Naive thymus-derived CD8-positive, alpha-beta T cell (primary cell): ENCODE data around the gene RYK. TPM values are rescaled to one million over a fixed set of nuclear protein-coding genes. Genes with fewer than 3 reads are reported as not detected.
"Not testable (repeated sequence)": the region's sequence is repeated elsewhere in the genome, so short reads cannot be mapped to it uniquely, and the experiment has no call there.

Experiments
- ATAC-seq, 2 donors: fragments of 150-1000 bp; cut with Tn5 transposase in 1 of 2; sonication (Bioruptor Pico), chemical (Tn5 transposase) in 1 of 2; 1 replicate in 1 of 2; 2 replicates in 1 of 2; pipeline ENCODE4 v1.10.0; 2021; ENCODE audit warnings: mild to moderate bottlenecking in 2 of 2, moderate library complexity in 2 of 2
- POLR2A ChIA-PET: fragments of 350-600 bp; sonication (Branson Sonifier 250); formaldehyde crosslinking; loops from one replicate; lab custom pipeline; 2021; ENCODE audit warnings: antibody characterized with exemption; lab: Charles Lee
- DNase-seq, 10 donors: peaks; one replicate each; pipeline versions ENCODE4 v3.0.0 to v3.0.0-alpha.2; 2020 to 2022
- H3K27ac Mint-ChIP-seq, 10 donors: one replicate each; pipeline ENCODE4 v1.8.0; 2020 to 2022; ENCODE audit warnings: mild to moderate bottlenecking in 10 of 10, mixed read lengths in 10 of 10, moderate library complexity in 4 of 10, inconsistent platforms in 1 of 10
- H3K27me3 Mint-ChIP-seq, 5 donors: one replicate each; pipeline ENCODE4 v1.8.0; 2021 to 2022; ENCODE audit warnings: mixed read lengths in 5 of 5
- H3K36me3 Mint-ChIP-seq, 3 donors: one replicate each; pipeline ENCODE4 v1.8.0; 2020 to 2022; ENCODE audit warnings: mixed read lengths in 3 of 3, mild to moderate bottlenecking in 2 of 3, inconsistent platforms in 1 of 3
- H3K4me1 Mint-ChIP-seq, 4 donors: one replicate each; pipeline ENCODE4 v1.8.0; 2021 to 2022; ENCODE audit warnings: mixed read lengths in 4 of 4
- H3K4me3 Mint-ChIP-seq, 10 donors: one replicate each; pipeline ENCODE4 v1.8.0; 2020 to 2022; ENCODE audit warnings: mild to moderate bottlenecking in 10 of 10, mixed read lengths in 10 of 10, moderate library complexity in 6 of 10, inconsistent platforms in 1 of 10
- H3K9me3 Mint-ChIP-seq, 9 donors: one replicate each; pipeline ENCODE4 v1.8.0; 2020 to 2022; ENCODE audit warnings: mixed read lengths in 9 of 9, mild to moderate bottlenecking in 3 of 9, inconsistent platforms in 1 of 9, moderate library complexity in 1 of 9
- polyA plus RNA-seq, 3 donors: library from polyadenylated mRNA; unstranded; fragments of 300-500 nt; fragmentation: Illumina TruSeq; gene quantifications; one replicate each; pipeline ENCODE4 v1.2.3, GENCODE V29; 2021
- total RNA-seq, 8 experiments: library from RNA in 2 of 8; stranded (reverse) in 2 of 8; gene quantifications; one replicate each; pipeline ENCODE4 v1.2.3 and lab custom pipeline; 2021 to 2026

The RYK gene
- total and polyA plus RNA-seq, 5 experiments from 2014 or later: 6.3 to 59.2 (median 15.6) TPM

GRCh38 chr3:134281912-134282658 lies 31.4 kb upstream of the RYK start:
- Mint-ChIP-seq H3K27ac (no peak overlapping the region), H3K4me3 (no peak overlapping the region), H3K9me3 (peaks cover 0 to 3% (median 0%) of the 10 kb centered on the region in 9 donors), H3K27me3 (peaks cover 4 to 31% (median 10%) of the 10 kb centered on the region in 5 donors), H3K4me1 (no peaks in the 10 kb centered on the region), H3K36me3 (peaks cover 0 to 5% (median 0%) of the 10 kb centered on the region in 3 donors)
- DNase-seq: no peak
- POLR2A ChIA-PET: no interaction called here
- no peak for ATAC-seq

- peaks cover 0 to 3% (median 0%) of the 10 kb centered on the region in 9 donors for H3K9me3 Mint-ChIP-seq
- peaks cover 6 to 38% (median 16%) of the 10 kb centered on the region in 5 donors for H3K27me3 Mint-ChIP-seq
- peaks cover 0 to 5% (median 0%) of the 10 kb centered on the region in 3 donors for H3K36me3 Mint-ChIP-seq
- DNase-seq (no peak), ATAC-seq (no peak)
- no peaks in the 10 kb centered on the region for H3K4me1 Mint-ChIP-seq
- H3K27ac Mint-ChIP-seq: no peak overlapping the region
- POLR2A ChIA-PET: no interaction called here
- no peak overlapping the region for H3K4me3 Mint-ChIP-seq
Observed at GRCh38 chr3:134279466-134279865, 28.8 kb upstream of the RYK start.

DNA sequence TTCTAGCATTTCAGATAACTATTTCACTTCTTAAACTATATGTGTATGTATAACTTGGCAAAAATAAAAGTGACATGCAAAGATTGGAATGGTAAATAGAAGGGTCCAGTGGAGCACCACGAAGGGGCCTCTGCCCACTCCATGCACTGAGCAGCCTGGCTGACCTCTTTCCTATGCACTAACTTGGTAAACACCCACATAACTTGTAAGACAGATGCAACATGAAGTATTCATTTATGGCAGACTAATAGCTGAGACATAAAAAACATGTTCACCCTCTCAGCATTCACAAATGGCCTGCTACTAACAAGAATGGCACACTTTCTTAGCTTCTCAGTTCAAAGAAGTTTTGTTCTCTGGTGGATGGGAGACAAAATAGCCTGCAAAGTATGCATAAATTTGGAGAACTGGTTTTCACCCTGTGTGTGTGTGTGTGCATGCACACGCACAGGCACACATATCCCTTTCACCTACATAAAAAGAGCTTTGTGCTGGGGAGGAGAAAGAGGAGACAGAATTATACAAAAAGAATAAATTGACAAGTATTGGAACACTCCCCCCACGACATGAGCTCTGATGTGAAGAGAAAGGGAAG lies 26.5 kb upstream of the RYK start:
- no peak for ATAC-seq
- peaks cover 0 to 2% (median 0%) of the 10 kb centered on the region in 4 donors for H3K4me1 Mint-ChIP-seq
- H3K27me3 Mint-ChIP-seq: peaks cover 13 to 52% (median 25%) of the 10 kb centered on the region in 5 donors
- POLR2A ChIA-PET: no interaction called here
- peaks cover 0 to 5% (median 0%) of the 10 kb centered on the region in 3 donors for H3K36me3 Mint-ChIP-seq
- DNase-seq: no peak
- H3K9me3 Mint-ChIP-seq: peaks cover 0 to 7% (median 0%) of the 10 kb centered on the region in 9 donors
- H3K4me3 Mint-ChIP-seq: no peak overlapping the region
- no peak overlapping the region for H3K27ac Mint-ChIP-seq

- H3K4me1 Mint-ChIP-seq: peaks cover 0 to 2% (median 0%) of the 10 kb centered on the region in 4 donors
- H3K4me3 Mint-ChIP-seq: no peak overlapping the region
- H3K27ac Mint-ChIP-seq: no peak overlapping the region
- no peak for DNase-seq
- no peak for ATAC-seq
- H3K27me3 Mint-ChIP-seq: peaks cover 13 to 62% (median 24%) of the 10 kb centered on the region in 5 donors
- POLR2A ChIA-PET: no interaction called here
- peaks cover 0 to 3% (median 0%) of the 10 kb centered on the region in 9 donors for H3K9me3 Mint-ChIP-seq
- H3K36me3 Mint-ChIP-seq: no peaks in the 10 kb centered on the region
Observed at GRCh38 chr3:134276086-134276485, 25.4 kb upstream of the RYK start.

- ATAC-seq, H3K36me3 Mint-ChIP-seq, DNase-seq, POLR2A ChIA-PET, H3K4me1 Mint-ChIP-seq, H3K27ac Mint-ChIP-seq, H3K4me3 Mint-ChIP-seq, H3K9me3 Mint-ChIP-seq: not testable (repeated sequence)
- H3K27me3 Mint-ChIP-seq: peaks cover 13 to 56% (median 24%) of the 10 kb centered on the region in 5 donors
Observed at GRCh38 chr3:134275110-134275509, 24.5 kb upstream of the RYK start.

DNA sequence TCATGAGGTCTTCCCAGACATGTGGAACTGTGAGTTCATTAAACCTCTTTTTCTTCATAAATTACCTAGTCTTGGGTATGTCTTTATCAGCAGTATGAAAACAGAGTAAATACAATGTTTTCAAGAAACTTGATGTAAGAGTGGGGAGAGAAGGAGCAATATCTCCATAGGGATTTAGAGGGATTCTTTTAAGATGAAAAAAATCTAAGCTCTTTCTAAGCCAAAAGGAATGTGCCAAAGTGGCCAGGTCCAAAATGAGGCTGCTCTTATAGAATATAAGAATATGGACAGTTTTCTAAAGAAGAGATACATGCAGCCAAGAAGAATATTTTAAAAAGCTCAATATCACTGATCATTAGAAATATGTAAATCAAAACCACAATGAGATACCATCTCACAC lies 23.9 kb upstream of the RYK start:
- DNase-seq: no peak

DNA sequence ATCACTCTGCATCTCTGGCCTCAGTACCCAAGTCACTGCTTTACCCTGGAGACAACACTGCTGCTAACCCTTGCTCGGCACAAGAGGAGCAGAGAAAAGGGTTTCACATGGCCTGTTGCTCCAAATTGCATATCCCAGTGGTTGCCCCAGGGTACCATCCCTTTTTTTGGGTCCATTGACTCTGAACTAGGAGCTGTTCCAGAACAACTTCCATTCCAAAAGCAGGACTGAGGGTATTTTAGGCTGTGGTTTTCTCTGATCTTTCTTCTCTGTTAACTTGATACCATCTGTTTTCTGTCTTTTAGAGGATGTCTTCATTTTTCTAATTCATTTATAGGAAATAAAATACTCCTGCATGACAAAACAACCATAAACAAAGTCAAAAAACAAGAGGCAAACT lies 17.3 kb upstream of the RYK start:
- POLR2A ChIA-PET: no interaction called here
- Mint-ChIP-seq H3K27ac (no peak overlapping the region), H3K4me3 (no peak overlapping the region), H3K27me3 (peaks cover 5 to 37% (median 13%) of the 10 kb centered on the region in 5 donors), H3K9me3 (no peaks in the 10 kb centered on the region), H3K4me1 (peaks cover 0 to under 1% (median 0%) of the 10 kb centered on the region in 4 donors), H3K36me3 (no peaks in the 10 kb centered on the region)
- DNase-seq: no peak
- no peak for ATAC-seq

More for the DNA sequence above, 23.9 kb upstream of the RYK start:
- peaks cover 0 to 3% (median 0%) of the 10 kb centered on the region in 9 donors for H3K9me3 Mint-ChIP-seq
- ATAC-seq: no peak
- POLR2A ChIA-PET: interaction anchor here (0.7 kb wide), 1 partner anchor 40 kb away, joined by 3 read pairs; no protein-coding TSS in a partner anchor
- peaks cover 13 to 56% (median 24%) of the 10 kb centered on the region in 5 donors for H3K27me3 Mint-ChIP-seq
- H3K27ac Mint-ChIP-seq: no peak overlapping the region
- H3K4me3 Mint-ChIP-seq: no peak overlapping the region
- H3K36me3 Mint-ChIP-seq: no peaks in the 10 kb centered on the region
- peaks cover 0 to 2% (median 0%) of the 10 kb centered on the region in 4 donors for H3K4me1 Mint-ChIP-seq

- Mint-ChIP-seq H3K4me1 (peaks cover 5 to 17% (median 11%) of the 10 kb centered on the region in 4 donors), H3K4me3 (no peak overlapping the region), H3K36me3 (no peaks in the 10 kb centered on the region), H3K27me3 (peaks cover 0 to 22% (median 3%) of the 10 kb centered on the region in 5 donors), H3K9me3 (no peaks in the 10 kb centered on the region), H3K27ac (no peak overlapping the region)
- ATAC-seq (no peak), DNase-seq (no peak)
- POLR2A ChIA-PET: no interaction called here
Observed at GRCh38 chr3:134260987-134261386, 10.3 kb upstream of the RYK start.

DNA sequence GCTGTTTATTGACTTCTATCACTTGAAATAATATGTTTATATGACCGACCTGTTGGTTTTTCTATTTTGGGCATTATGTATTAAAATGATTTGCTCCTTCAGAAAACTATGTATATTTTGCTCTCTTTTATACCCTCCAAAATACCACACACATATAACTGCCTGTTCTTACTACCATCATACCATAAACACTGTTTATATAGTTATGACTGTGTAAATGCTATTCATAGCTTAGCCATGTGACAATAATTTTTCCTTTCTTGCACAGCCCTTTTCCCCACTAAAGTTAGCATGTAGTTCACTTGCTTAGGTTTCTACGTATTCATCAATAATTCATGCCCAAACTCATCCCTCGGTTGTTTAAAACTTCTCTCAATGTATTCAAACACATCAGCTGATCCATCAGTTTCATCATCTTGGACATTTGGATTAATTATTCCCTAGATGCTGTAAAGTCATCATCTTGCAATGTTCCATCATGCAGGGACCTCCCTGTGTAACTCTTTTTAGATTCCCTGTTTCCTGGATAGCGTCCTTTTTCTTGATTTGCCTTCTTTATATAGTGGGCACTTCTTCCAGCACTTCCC lies 8.2 kb upstream of the RYK start:
- no peak overlapping the region for H3K27ac Mint-ChIP-seq
- ATAC-seq: no peak
- peaks cover 0 to 16% (median 3%) of the 10 kb centered on the region in 5 donors for H3K27me3 Mint-ChIP-seq
- H3K9me3 Mint-ChIP-seq: no peaks in the 10 kb centered on the region
- POLR2A ChIA-PET: no interaction called here
- no peak overlapping the region for H3K4me3 Mint-ChIP-seq
- DNase-seq: no peak
- H3K36me3 Mint-ChIP-seq: no peaks in the 10 kb centered on the region
- peaks cover 8 to 18% (median 12%) of the 10 kb centered on the region in 4 donors for H3K4me1 Mint-ChIP-seq

DNA sequence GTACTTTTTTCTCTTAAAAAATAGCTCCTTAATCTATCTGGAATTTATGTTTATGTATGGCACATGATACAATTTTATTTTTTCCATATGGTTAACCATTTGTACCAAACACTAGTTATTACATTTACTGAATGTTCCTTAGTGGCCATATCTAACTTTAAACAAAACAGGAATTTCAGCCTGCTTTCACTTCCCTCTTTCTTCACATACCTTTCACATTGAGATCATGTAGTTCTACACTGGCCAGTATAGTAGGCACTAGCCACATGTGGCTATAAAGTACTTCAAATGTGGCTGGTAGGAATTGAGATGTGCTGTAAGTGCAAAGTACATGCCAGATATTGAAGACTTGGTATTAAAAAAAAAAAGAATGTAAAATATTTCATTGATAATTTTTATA lies 4.7 kb upstream of the RYK start:
- POLR2A ChIA-PET: no interaction called here
- no peak overlapping the region for H3K4me3 Mint-ChIP-seq
- H3K9me3 Mint-ChIP-seq: no peaks in the 10 kb centered on the region
- H3K27ac Mint-ChIP-seq: no peak overlapping the region
- peaks cover 8 to 19% (median 16%) of the 10 kb centered on the region in 4 donors for H3K4me1 Mint-ChIP-seq
- no peaks in the 10 kb centered on the region for H3K36me3 Mint-ChIP-seq
- no peak for DNase-seq
- no peak for ATAC-seq
- H3K27me3 Mint-ChIP-seq: peaks cover 0 to 10% (median 2%) of the 10 kb centered on the region in 5 donors

DNA sequence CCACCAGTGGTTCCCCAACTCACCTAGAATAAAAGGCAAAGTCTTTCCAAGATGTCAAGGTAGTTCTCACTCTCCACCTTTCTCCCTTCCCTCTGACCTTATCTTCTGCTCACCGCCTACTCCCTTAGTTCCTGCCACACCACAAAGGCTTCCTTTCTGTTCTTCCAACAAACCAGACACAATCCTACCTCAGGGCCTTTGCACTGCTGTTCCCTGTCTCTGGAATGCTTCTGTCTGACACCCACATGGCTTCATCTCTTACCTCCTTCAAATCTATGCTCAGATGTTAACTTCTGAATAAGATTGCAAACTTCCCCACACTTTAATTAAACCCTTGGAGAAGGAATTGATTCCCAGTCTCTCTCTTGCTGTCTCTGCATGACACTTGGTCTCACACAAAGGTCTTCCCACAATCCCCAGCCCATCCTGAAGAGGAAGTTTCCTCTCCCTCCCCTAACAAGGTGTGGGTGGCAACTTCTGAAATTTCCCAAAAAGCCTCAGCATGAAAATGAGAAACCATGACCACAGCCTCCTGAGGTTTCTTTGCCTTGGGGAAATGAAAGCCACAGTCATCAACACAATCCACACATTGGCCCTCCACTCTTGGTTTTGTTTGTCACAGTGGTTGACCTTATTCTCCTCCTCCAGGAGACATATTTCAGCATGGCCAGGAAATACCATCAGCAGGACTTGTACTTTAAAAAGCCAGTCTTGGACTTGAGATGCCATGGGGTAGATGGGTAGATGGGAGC lies 3.0 kb upstream of the RYK start:
- peaks cover 16 to 33% (median 29%) of the 10 kb centered on the region in 4 donors for H3K4me1 Mint-ChIP-seq
- H3K27me3 Mint-ChIP-seq: peaks cover 0 to 3% (median under 1%) of the 10 kb centered on the region in 5 donors
- no peak for DNase-seq
- peak overlapping the region in 6 of 10 donors; percentile 31 to 88 (median 61) for H3K27ac Mint-ChIP-seq
- no peaks in the 10 kb centered on the region for H3K36me3 Mint-ChIP-seq
- H3K9me3 Mint-ChIP-seq: no peaks in the 10 kb centered on the region
- POLR2A ChIA-PET: interaction anchor here (1.0 kb wide), 1 partner anchor 232 kb away, joined by 3 read pairs; the partner anchor contains the start of genes ANAPC13 and CEP63
- no peak for ATAC-seq
- peak overlapping the region in 5 of 10 donors; percentile 29 to 76 (median 54) for H3K4me3 Mint-ChIP-seq

- Mint-ChIP-seq H3K36me3 (no peaks in the 10 kb centered on the region), H3K4me1 (peaks cover 21 to 42% (median 38%) of the 10 kb centered on the region in 4 donors), H3K27me3 (peaks cover 0 to 2% (median 0%) of the 10 kb centered on the region in 5 donors), H3K27ac (peak overlapping the region in 2 of 10 donors; percentile 38 to 72), H3K9me3 (no peaks in the 10 kb centered on the region), H3K4me3 (peak overlapping the region in 5 of 10 donors; percentile 24 to 73 (median 44))
- POLR2A ChIA-PET: interaction anchor here (1.0 kb wide), 1 partner anchor 233 kb away, joined by 3 read pairs; the partner anchor contains the start of genes ANAPC13 and CEP63
- ATAC-seq (no peak), DNase-seq (no peak)
Observed at GRCh38 chr3:134252766-134253165, 2.1 kb upstream of the RYK start.
